ENCODE measurements around the gene AP4B1. TPM values are rescaled to one million over a fixed set of nuclear protein-coding genes. Genes with fewer than 3 reads are reported as not detected.
"Not testable (repeated sequence)": the region's sequence is repeated elsewhere in the genome, so short reads cannot be mapped to it uniquely, and the experiment has no call there.

The AP4B1 gene
- 1 to 10 TPM; 6.0 to 9.0 (median 7.0) TPM for total RNA-seq
- long read RNA-seq, partial matches to known transcripts, result 0 of 4 reads
- long read RNA-seq, other reads (novel, unspliced or antisense), result 2 of 4 reads

DNA sequence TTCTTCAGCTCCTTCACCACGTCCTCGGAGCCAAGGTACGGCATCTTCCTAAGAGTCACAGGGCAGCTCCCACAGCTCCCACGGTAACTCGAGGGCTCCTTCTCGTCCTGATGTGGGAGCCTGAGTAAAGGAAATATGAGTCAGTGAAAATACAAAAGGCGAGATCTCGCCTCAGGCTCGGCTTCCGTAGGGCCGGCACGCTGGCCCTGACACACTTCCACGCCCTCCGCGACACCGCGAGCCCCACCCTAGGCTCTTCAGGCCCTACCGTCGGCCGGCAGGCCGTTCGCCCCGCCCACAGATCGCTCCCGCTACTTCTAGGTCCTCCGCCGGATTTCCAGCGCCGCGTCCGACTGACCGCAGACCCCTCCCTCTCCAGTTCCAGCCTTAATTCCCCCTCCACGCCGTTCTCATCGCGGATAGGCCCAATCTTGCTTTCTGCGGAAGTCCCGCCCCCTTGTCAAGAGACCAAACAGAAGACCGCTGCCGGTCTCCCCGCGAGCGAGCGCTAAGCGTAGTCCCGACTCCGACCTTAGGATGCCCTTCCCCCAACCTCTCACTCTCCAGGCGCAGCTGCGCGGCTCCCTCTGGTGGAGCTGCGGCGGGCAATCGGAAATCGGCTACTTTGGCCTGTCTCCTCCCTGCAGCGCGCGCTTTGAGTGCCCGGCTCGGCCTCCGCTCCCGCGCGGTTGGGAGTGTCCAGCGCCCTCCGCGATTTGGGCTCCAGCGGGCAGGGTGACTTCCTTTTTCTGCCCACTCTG is at the start of gene AP4B1, which contains the start of gene DCLRE1B:
TSS of gene AP4B1 (minus strand) at position 126 of the 761 bp plus-strand sequence. CDS start at position 44, 82 bp downstream.
TSS of gene DCLRE1B (plus strand) at position 653 of the 761 bp plus-strand sequence. CDS start 261 bp downstream, outside the sequence.
- H3K9me3 ChIP-seq, result no peaks in the 10 kb centered on the region
- peaks cover 0 to 6% (median 0%) of the 10 kb centered on the region in 4 donors for H3K36me3 ChIP-seq
- H3K4me1 ChIP-seq, result peaks cover 0 to 13% (median 0%) of the 10 kb centered on the region in 4 donors
- peak within 1 kb of the TSS; percentile 67 to 76 (median 72) for H3K4me3 ChIP-seq
- intact Hi-C loops (cut with DNase I), result no loop called here
- ATAC-seq (peak; percentile 94 to 97 (median 95)), DNase-seq (peak; percentile 100)
- no peaks in the 10 kb centered on the region for H3K27me3 ChIP-seq
- under 1% methylated on average over 41 of the region's 67 CpGs for WGBS (ENCODE audit: insufficient coverage, low coverage, low lambda C conversion rate, missing lambda C conversion rate)
- TF ChIP-seq POLR2A (IDR thresholded peaks at IDR 0.05), result peak; percentile 64
- TF ChIP-seq, protein P1, sequence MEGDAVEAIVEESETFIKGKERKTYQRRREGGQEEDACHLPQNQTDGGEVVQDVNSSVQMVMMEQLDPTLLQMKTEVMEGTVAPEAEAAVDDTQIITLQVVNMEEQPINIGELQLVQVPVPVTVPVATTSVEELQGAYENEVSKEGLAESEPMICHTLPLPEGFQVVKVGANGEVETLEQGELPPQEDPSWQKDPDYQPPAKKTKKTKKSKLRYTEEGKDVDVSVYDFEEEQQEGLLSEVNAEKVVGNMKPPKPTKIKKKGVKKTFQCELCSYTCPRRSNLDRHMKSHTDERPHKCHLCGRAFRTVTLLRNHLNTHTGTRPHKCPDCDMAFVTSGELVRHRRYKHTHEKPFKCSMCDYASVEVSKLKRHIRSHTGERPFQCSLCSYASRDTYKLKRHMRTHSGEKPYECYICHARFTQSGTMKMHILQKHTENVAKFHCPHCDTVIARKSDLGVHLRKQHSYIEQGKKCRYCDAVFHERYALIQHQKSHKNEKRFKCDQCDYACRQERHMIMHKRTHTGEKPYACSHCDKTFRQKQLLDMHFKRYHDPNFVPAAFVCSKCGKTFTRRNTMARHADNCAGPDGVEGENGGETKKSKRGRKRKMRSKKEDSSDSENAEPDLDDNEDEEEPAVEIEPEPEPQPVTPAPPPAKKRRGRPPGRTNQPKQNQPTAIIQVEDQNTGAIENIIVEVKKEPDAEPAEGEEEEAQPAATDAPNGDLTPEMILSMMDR (IDR thresholded peaks at IDR 0.05), result peak; percentile 50 to 75 (median 57)
- peak within 1 kb of the TSS; percentile 87 to 96 (median 94) for H3K27ac ChIP-seq

DNA sequence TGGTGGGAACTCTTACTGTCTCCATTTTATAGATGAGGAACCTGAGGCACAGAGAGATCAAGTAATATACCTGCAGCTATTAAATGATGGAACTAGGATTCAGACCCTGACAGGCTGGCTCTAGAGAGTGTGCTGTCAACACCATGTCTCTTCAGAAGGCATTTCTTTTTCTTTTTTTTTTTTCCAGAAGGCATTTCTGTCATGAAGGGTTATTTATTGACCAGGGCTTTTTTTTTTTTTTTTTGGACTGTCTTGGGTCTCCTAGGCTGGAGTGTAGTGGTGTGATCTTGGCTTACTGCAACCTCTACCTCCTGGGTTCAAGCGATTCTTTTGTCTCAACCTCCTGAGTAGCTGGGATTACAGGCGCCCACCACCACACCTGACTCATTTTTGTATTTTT is 47.1 kb upstream of the AP4B1 start:
- ATAC-seq, result no peak
- Histone ChIP-seq H3K4me1 (peaks cover 0 to 30% (median 13%) of the 10 kb centered on the region in 4 donors), H3K4me3 (no peak overlapping the region), H3K9me3 (no peaks in the 10 kb centered on the region), H3K27ac (no peak overlapping the region), H3K36me3 (peaks cover 0 to 6% (median 3%) of the 10 kb centered on the region in 4 donors), H3K27me3 (no peaks in the 10 kb centered on the region)
- intact Hi-C loops (cut with DNase I), result no loop called here
- no peak for DNase-seq
- TF ChIP-seq, protein P1 (IDR thresholded peaks at IDR 0.05), result no peak
- TF ChIP-seq POLR2A (IDR thresholded peaks at IDR 0.05), result no peak
- 100% methylated on average over 2 of the region's 2 CpGs for WGBS (ENCODE audit: insufficient coverage, low coverage, low lambda C conversion rate, missing lambda C conversion rate)

DNA sequence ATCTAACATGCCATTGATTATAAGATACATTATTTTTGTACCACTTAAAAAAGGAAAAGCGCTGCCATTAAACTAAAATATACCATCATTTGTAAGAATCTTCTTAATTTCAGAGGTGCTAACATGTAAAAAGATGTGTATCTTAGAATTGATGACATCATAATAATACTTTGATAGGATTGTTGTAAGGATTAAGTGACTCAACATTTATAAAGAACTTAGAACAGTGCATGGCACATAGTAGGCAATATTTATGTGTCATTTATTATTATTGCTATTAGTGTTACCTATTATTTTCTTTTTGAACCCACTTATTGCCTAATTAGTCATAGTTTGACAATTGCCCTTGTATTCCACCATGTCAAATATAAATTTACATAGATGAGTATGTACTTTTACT is 46.3 kb upstream of the AP4B1 start:
- DNase-seq, result no peak
- Histone ChIP-seq H3K9me3 (no peaks in the 10 kb centered on the region), H3K4me1 (peaks cover 0 to 38% (median 19%) of the 10 kb centered on the region in 4 donors), H3K27ac (no peak overlapping the region), H3K4me3 (no peak overlapping the region), H3K36me3 (peaks cover 0 to 1% (median 0%) of the 10 kb centered on the region in 4 donors), H3K27me3 (no peaks in the 10 kb centered on the region)
- TF ChIP-seq, protein P1 (IDR thresholded peaks at IDR 0.05), result no peak
- no peak for TF ChIP-seq POLR2A (IDR thresholded peaks at IDR 0.05)
- ATAC-seq, result no peak
- 100% methylated on average over 1 of the region's 1 CpG for WGBS (ENCODE audit: insufficient coverage, low coverage, low lambda C conversion rate, missing lambda C conversion rate)
- intact Hi-C loops (cut with DNase I), result no loop called here

DNA sequence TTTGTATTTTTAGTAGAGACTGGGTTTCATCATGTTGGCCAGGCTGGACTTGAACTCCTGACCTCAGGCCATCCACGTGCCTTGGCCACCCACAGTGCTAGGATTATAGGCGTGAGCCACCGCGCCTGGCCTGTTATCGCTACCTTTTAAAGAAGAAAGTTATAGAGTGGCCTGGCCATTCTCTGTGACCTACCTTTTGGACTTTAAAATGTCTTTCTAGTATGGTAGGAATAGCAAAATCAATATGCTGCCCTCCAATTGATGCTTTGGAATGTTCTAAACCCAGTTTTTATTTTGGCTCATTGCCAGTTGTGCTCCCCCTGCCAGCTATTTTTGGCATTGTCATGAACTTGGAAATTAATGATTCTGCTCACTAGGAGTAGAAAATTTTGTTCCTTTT is 44.4 kb upstream of the AP4B1 start:
- 43% methylated on average over 5 of the region's 5 CpGs for WGBS (ENCODE audit: insufficient coverage, low coverage, low lambda C conversion rate, missing lambda C conversion rate)
- H3K4me1 ChIP-seq, result peaks cover 0 to 38% (median 22%) of the 10 kb centered on the region in 4 donors
- H3K27me3 ChIP-seq, result no peaks in the 10 kb centered on the region
- intact Hi-C loops (cut with DNase I), result no loop called here
- TF ChIP-seq, protein P1 (IDR thresholded peaks at IDR 0.05), result peak; percentile 18 to 58 (median 29)
- no peak for TF ChIP-seq POLR2A (IDR thresholded peaks at IDR 0.05)
- H3K36me3 ChIP-seq, result no peaks in the 10 kb centered on the region
- H3K4me3 ChIP-seq, result no peak overlapping the region
- ATAC-seq, result peak; percentile 46 to 75 (median 67)
- no peaks in the 10 kb centered on the region for H3K9me3 ChIP-seq
- H3K27ac ChIP-seq, result peak overlapping the region in 1 of 3 donors; percentile 16
- DNase-seq, result peak; percentile 29 to 72 (median 68)

DNA sequence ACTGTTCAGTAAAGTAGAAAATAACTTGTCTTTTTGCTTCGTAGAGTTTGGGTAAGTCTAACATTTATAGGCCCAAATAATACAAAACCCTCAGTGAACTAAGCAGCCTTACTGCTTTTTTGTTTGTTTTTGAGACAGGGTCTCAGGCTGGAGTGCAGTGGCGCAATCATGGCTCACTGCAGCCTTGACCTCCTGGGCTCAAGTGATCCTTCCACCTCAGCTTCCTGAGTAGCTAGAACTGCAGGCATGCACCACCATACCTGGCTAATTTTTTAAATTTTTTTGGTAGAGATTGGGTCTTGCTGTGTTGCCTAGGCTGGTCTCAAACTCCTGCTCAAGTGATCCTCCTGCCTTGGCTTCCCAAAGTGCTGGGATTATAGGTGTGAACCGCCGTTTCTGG is 43.6 kb upstream of the AP4B1 start:
- peak in 3 of 4 donors; percentile 21 to 38 (median 22) for ATAC-seq
- H3K27ac ChIP-seq, result peak overlapping the region in 1 of 3 donors; percentile 16
- H3K9me3 ChIP-seq; H3K36me3 ChIP-seq; H3K4me3 ChIP-seq; H3K27me3 ChIP-seq; DNase-seq; intact Hi-C loops (cut with DNase I): not testable (repeated sequence)
- whole genome bisulfite sequencing (ENCODE audit: insufficient coverage, low coverage, low lambda C conversion rate, missing lambda C conversion rate), result 65% methylated on average over 4 of the region's 4 CpGs
- peaks cover 0 to 38% (median 22%) of the 10 kb centered on the region in 4 donors for H3K4me1 ChIP-seq

Data from right lobe of liver (tissue), 6 donors.